GM12874 (cell line): ENCODE data around the gene EPHA10.

ENCODE experiments used
- TF ChIP-seq, protein P1 (sequence below): IDR thresholded peaks from 2 replicates; pipeline ENCODE4 v1.5.1; 2011; ENCODE audit warnings: low read depth, mild to moderate bottlenecking, control low read depth, low read length, moderate library complexity; ENCODE audit not compliant: insufficient read depth

Gene EPHA10

DNA sequence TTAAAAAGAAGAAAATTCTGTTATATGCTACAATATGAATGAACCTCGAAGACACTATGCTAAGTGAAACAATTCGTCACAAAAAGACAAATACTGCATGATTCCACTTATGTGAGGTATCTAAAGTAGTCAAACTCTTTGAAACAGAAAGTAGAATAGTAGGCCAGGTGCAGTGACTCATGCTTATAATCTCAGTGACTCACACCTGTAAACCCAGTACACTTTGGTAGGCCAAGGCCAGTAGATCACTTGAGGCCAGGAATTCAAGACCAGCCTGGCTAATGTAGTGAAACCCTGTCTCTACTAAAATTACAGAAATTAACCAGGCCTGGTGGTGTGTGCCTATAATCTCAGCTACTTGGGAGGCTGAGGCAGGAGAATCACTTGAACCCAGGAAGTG lies 25.7 kb downstream of the EPHA10 start:
- TF ChIP-seq, protein P1, sequence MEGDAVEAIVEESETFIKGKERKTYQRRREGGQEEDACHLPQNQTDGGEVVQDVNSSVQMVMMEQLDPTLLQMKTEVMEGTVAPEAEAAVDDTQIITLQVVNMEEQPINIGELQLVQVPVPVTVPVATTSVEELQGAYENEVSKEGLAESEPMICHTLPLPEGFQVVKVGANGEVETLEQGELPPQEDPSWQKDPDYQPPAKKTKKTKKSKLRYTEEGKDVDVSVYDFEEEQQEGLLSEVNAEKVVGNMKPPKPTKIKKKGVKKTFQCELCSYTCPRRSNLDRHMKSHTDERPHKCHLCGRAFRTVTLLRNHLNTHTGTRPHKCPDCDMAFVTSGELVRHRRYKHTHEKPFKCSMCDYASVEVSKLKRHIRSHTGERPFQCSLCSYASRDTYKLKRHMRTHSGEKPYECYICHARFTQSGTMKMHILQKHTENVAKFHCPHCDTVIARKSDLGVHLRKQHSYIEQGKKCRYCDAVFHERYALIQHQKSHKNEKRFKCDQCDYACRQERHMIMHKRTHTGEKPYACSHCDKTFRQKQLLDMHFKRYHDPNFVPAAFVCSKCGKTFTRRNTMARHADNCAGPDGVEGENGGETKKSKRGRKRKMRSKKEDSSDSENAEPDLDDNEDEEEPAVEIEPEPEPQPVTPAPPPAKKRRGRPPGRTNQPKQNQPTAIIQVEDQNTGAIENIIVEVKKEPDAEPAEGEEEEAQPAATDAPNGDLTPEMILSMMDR = no peak

DNA sequence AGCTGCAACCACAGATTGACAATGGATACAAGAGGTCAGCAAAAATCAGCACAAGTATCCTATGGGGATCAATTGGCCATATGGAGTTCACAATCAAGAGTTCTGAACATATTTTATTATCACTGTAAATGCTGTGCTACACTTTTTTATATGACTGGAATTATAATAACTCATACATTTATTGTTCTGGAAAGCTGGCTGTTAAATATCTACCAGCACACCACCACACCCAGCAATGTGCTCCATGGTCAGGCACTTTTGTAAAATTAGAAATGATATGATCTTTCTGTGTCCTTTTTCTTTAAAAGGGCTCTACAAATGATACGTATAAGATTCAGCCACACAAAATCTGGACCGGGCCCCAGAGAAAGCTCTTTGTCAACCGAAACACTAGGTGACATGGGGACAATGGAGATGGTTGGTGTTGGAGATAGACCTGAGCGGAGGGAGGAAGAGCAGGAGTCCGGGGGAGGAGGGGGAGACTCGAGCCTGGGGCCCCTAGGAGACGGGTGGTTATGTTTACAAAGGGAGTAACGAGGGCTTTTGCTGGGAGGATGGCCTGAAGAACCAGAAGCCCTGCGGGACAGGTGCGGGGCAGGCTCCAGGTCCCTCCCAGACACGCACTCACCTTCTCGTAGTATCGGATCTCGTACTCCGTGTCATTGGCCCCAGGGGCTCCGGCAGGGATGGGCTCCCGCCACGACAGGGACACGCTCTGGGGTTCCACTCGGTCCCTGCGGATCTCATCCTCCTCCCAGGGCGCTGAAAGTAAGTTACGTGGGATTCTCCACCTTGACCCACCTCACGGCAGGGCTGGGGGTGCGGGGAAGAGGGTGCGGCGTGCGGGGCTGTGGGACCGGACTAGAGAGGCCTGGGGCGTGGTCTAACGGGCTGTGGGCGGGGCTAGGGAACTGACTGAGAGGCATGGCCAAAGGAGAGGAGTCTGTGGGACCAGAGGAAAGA lies 30.0 kb downstream of the EPHA10 start:
- TF ChIP-seq, protein P1 = no peak

GRCh38 chr1:37732111-37732780 lies 32.7 kb downstream of the EPHA10 start:
- TF ChIP-seq, protein P1 = no peak

GRCh38 chr1:37731312-37732019 lies 33.5 kb downstream of the EPHA10 start:
- TF ChIP-seq, protein P1 = no peak

DNA sequence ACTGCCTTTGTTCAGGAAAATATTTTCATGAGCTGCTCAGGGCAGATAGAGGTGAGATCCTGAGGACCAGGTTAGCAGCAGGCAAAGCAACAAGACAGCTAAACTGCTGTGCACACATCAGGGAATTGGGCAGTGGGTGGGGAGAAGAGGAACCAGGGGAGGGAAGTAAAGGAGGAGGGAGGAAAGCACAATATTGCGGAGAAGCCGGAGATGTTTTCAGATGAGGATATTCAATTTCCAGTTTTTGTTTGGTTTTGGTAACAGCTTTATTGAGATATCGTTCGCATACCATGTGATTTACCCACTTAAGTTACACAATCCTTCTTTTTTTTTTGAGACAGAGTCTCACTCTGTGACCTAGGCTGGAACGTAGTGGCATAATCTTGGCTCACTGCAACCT lies 34.5 kb downstream of the EPHA10 start:
- TF ChIP-seq, protein P1 = no peak

DNA sequence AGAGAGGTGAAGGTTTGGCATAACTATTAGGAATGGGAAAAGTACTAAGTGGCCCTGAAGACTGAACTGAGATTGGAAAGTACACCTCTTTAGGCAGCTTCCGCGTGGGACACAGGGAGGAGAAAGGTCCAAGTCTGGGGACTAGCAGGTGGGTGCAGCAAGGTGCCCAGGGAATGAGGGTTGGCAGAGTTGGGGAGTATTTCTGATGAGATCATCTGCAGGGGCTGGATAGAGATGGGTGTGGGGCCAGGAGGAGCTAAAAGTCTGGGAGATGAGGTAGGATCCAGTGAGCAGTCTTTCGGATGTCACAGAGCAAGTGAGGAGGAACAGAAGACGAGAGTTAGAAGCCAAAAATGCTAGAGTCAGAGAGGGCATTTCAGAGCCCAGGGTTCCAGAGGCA lies 36.5 kb downstream of the EPHA10 start:
- TF ChIP-seq, protein P1 = no peak
